Smooth muscle cell (in vitro differentiated cells): Measurements from ENCODE around the gene B3GNT3. TPM values are rescaled to one million over a fixed set of nuclear protein-coding genes. Genes with fewer than 3 reads are reported as not detected.

Source experiments
- DNase-seq: peaks from one replicate; lab custom pipeline; 2025; ENCODE audit not compliant: unreplicated experiment; lab: John Stamatoyannopoulos, UW
- H2AFZ ChIP-seq: fragments of 200-600 bp; sonication (generic); 2 replicates; pipeline ENCODE4 v1.6.0; 2016; ENCODE audit warnings: antibody characterized with exemption, low read depth, mild to moderate bottlenecking
- H3F3A ChIP-seq: fragments of 200-600 bp; sonication (generic); 2 replicates; pipeline ENCODE4 v1.6.0; 2017; ENCODE audit warnings: antibody characterized with exemption, low read depth
- H3K27ac ChIP-seq: fragments of 200-600 bp; sonication (generic); 2 replicates; pipeline ENCODE4 v1.5.1; 2016; ENCODE audit warnings: low read depth, mild to moderate bottlenecking
- H3K27me3 ChIP-seq: fragments of 200-600 bp; sonication (generic); 2 replicates; pipeline ENCODE4 v1.6.1; 2016; ENCODE audit warnings: low read depth, mild to moderate bottlenecking
- H3K36me3 ChIP-seq: fragments of 200-600 bp; sonication (generic); 2 replicates; pipeline ENCODE4 v1.5.1; 2016; ENCODE audit warnings: low read depth
- H3K4me1 ChIP-seq: fragments of 200-600 bp; sonication (generic); 2 replicates; pipeline ENCODE4 v1.5.1; 2016; ENCODE audit warnings: low read depth
- H3K4me2 ChIP-seq: fragments of 200-600 bp; sonication (generic); 2 replicates; pipeline ENCODE4 v1.6.0; 2016; ENCODE audit warnings: mild to moderate bottlenecking
- H3K4me3 ChIP-seq: fragments of 200-600 bp; sonication (generic); 2 replicates; pipeline ENCODE4 v1.5.1; 2016; ENCODE audit warnings: mild to moderate bottlenecking
- H3K79me2 ChIP-seq: fragments of 200-600 bp; sonication (generic); 2 replicates; pipeline ENCODE4 v1.6.0; 2016; ENCODE audit warnings: low read depth, mild to moderate bottlenecking
- H3K9ac ChIP-seq: fragments of 200-600 bp; sonication (generic); 2 replicates; pipeline ENCODE4 v1.6.0; 2016; ENCODE audit warnings: low read depth
- H3K9me3 ChIP-seq: fragments of 200-600 bp; sonication (generic); replicated peaks from 2 replicates; pipeline ENCODE4 v1.5.1; 2016; ENCODE audit warnings: low read depth
- H4K20me1 ChIP-seq: fragments of 200-600 bp; sonication (generic); 2 replicates; pipeline ENCODE4 v1.6.0; 2016; ENCODE audit warnings: low read depth
- WGBS: methylation state at CpG from one replicate; pipeline ENCODE4 v1.1.7; 2016; ENCODE audit warnings: low lambda C conversion rate; 5-methylcytosine and 5-hydroxymethylcytosine counted together
- polyA plus RNA-seq: library from polyadenylated mRNA; unstranded; fragments of >200 nt; fragmentation: Nextera tagmentation; extraction: Ambion mirVana; gene quantifications from 2 replicates; pipeline ENCODE4 v1.2.1, GENCODE V29; 2016
- small RNA-seq: library from RNA; depleted of rRNA; stranded (forward); fragments of <200 nt; gene quantifications from one replicate; pipeline ENCODE3, GENCODE V24; 2014
- total RNA-seq: library from RNA; depleted of rRNA; stranded (reverse); fragments of >200 nt; gene quantifications from 2 replicates; pipeline ENCODE4 v1.2.3, GENCODE V29; 2014
- TF ChIP-seq, protein P1 (sequence below): fragments of 200-600 bp; sonication (generic); IDR thresholded peaks from 2 replicates; pipeline ENCODE4 v1.5.1; 2017; ENCODE audit warnings: borderline replicate concordance, mild to moderate bottlenecking, antibody characterized with exemption; ENCODE audit not compliant: insufficient read depth, poor library complexity, severe bottlenecking

Gene B3GNT3
- total and polyA plus RNA-seq, 2 experiments from 2014 or later = 2.8 TPM; not detected in 1

GRCh38 chr19:17861542-17862402 lies 66.8 kb downstream of the B3GNT3 start:
- Histone ChIP-seq H3K4me3 (peak overlapping the region; percentile 99), H3K4me1 (peaks cover 11% of the 10 kb centered on the region), H3K27me3 (no peaks in the 10 kb centered on the region), H3K36me3 (no peaks in the 10 kb centered on the region), H3K27ac (no peak overlapping the region), H3K4me2 (peak overlapping the region; percentile 99), H3K79me2 (peaks cover 29% of the 10 kb centered on the region), H3K9me3 (no peaks in the 10 kb centered on the region), H4K20me1 (peaks cover 56% of the 10 kb centered on the region), H3F3A (peaks cover 24% of the 10 kb centered on the region), H3K9ac (peak overlapping the region; percentile 92), H2AFZ (no peak overlapping the region)
- 96% methylated on average over 23 of the region's 23 CpGs for WGBS
- no peak for DNase-seq
- TF ChIP-seq, protein P1, sequence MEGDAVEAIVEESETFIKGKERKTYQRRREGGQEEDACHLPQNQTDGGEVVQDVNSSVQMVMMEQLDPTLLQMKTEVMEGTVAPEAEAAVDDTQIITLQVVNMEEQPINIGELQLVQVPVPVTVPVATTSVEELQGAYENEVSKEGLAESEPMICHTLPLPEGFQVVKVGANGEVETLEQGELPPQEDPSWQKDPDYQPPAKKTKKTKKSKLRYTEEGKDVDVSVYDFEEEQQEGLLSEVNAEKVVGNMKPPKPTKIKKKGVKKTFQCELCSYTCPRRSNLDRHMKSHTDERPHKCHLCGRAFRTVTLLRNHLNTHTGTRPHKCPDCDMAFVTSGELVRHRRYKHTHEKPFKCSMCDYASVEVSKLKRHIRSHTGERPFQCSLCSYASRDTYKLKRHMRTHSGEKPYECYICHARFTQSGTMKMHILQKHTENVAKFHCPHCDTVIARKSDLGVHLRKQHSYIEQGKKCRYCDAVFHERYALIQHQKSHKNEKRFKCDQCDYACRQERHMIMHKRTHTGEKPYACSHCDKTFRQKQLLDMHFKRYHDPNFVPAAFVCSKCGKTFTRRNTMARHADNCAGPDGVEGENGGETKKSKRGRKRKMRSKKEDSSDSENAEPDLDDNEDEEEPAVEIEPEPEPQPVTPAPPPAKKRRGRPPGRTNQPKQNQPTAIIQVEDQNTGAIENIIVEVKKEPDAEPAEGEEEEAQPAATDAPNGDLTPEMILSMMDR = no peak

DNA sequence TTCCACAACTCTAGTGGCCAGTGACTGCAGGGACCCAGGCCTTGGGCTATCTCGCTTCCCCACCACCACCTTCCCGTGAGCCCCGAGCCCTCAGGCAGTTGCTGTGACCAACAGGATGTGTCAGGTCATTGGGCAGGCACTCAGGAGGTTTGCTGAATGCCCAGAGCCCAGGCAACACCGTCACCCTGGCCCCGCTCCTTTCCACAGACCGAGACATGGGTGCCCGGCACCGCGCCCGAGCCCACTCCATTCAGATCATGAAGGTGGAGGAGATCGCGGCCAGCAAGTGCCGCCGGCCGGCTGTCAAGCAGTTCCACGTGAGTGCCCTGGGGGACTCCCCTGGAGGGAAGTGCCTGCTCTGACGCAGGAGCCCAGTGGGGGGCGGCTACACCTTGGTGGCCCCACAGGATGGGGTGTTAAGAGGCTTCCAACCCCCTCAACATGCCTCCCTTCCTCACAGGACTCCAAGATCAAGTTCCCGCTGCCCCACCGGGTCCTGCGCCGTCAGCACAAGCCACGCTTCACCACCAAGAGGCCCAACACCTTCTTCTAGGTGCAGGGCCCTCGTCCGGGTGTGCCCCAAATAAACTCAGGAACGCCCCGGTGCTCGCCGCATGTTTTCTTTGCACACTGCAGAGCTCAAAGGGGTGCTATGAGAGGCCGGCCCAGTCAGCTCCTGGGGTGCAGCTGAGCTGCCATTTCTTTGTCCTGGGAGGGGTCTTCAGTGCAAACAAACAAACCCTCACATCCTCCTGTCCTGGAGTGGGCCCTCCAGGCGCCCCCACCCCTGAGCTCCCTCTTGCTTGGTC lies 68.0 kb downstream of the B3GNT3 start:
- Histone ChIP-seq H3K9ac (no peak overlapping the region), H3F3A (peaks cover 24% of the 10 kb centered on the region), H2AFZ (no peak overlapping the region), H3K9me3 (no peaks in the 10 kb centered on the region), H3K79me2 (peaks cover 29% of the 10 kb centered on the region), H3K27me3 (no peaks in the 10 kb centered on the region), H3K4me1 (peaks cover 11% of the 10 kb centered on the region), H3K36me3 (no peaks in the 10 kb centered on the region), H4K20me1 (peaks cover 56% of the 10 kb centered on the region), H3K4me3 (no peak overlapping the region), H3K4me2 (no peak overlapping the region), H3K27ac (no peak overlapping the region)
- 97% methylated on average over 31 of the region's 31 CpGs for WGBS
- DNase-seq = no peak
- TF ChIP-seq, protein P1 = no peak

Small RNA genes within 50 kb of the gene (small RNA-seq; reads per million reads assigned to genes)
- gene SNORA68 = not detected

Other genes with a start within 250 kb of the B3GNT3 start
- 126 and 129 TPM in 2 replicates for gene COLGALT1, start 239.5 kb upstream of the B3GNT3 start, total RNA-seq
- 124 and 151 TPM in 2 replicates for gene COLGALT1, start 239.5 kb upstream of the B3GNT3 start, polyA plus RNA-seq
- gene UNC13A, start 106.8 kb upstream of the B3GNT3 start, total RNA-seq = 0.63 and 2.1 TPM in 2 replicates
- 0.21 and 0.85 TPM in 2 replicates for gene UNC13A, start 106.8 kb upstream of the B3GNT3 start, polyA plus RNA-seq
- gene MAP1S, start 75.7 kb upstream of the B3GNT3 start, total RNA-seq = 10.2 and 11.7 TPM in 2 replicates
- gene MAP1S, start 75.7 kb upstream of the B3GNT3 start, polyA plus RNA-seq = 55.5 and 62.1 TPM in 2 replicates
- gene FCHO1, start 43.7 kb upstream of the B3GNT3 start, total RNA-seq = 1.0 and 18.0 TPM in 2 replicates
- gene FCHO1, start 43.7 kb upstream of the B3GNT3 start, polyA plus RNA-seq = 5.3 and 5.7 TPM in 2 replicates
- gene INSL3, start 26.4 kb downstream of the B3GNT3 start, total RNA-seq = 1.1 TPM in 1 of 2 replicates, not detected in the other
- gene INSL3, start 26.4 kb downstream of the B3GNT3 start, polyA plus RNA-seq = 0.80 and 1.8 TPM in 2 replicates
- 8.8 and 10.8 TPM in 2 replicates for gene JAK3, start 52.8 kb downstream of the B3GNT3 start, total RNA-seq
- 9.7 and 10.7 TPM in 2 replicates for gene JAK3, start 52.8 kb downstream of the B3GNT3 start, polyA plus RNA-seq
- 795 and 867 TPM in 2 replicates for gene RPL18A, start 64.8 kb downstream of the B3GNT3 start, total RNA-seq
- gene RPL18A, start 64.8 kb downstream of the B3GNT3 start, polyA plus RNA-seq = 1,267 and 1,311 TPM in 2 replicates
- not detected in 2 replicates for gene SLC5A5, start 76.8 kb downstream of the B3GNT3 start, total RNA-seq
- gene SLC5A5, start 76.8 kb downstream of the B3GNT3 start, polyA plus RNA-seq = not detected in 2 replicates
- gene CCDC124, start 137.9 kb downstream of the B3GNT3 start, total RNA-seq = 32.1 and 34.5 TPM in 2 replicates
- gene CCDC124, start 137.9 kb downstream of the B3GNT3 start, polyA plus RNA-seq = 156 and 179 TPM in 2 replicates
- 0.22 and 5.3 TPM in 2 replicates for gene KCNN1, start 172.0 kb downstream of the B3GNT3 start, total RNA-seq
- 4.2 and 4.6 TPM in 2 replicates for gene KCNN1, start 172.0 kb downstream of the B3GNT3 start, polyA plus RNA-seq
- gene ARRDC2, start 213.0 kb downstream of the B3GNT3 start, total RNA-seq = 3.5 and 4.4 TPM in 2 replicates
- 4.3 and 6.5 TPM in 2 replicates for gene ARRDC2, start 213.0 kb downstream of the B3GNT3 start, polyA plus RNA-seq